GM21526 (cell line): Measurements from ENCODE around the gene PNPLA2.

Experiments
- ATAC-seq: cut with Tn5 transposase; IDR thresholded peaks from one replicate; pipeline ENCODE4 v1.9.1; 2021; ENCODE audit warnings: moderate library complexity; ENCODE audit not compliant: unreplicated experiment, low FRiP score

Gene PNPLA2

GRCh38 chr11:868394-868793, 49.7 kb downstream of the PNPLA2 start:
- no peak for ATAC-seq

- ATAC-seq = no peak
Measured at GRCh38 chr11:868802-869201, 50.1 kb downstream of the PNPLA2 start.

- ATAC-seq = no peak
Measured at GRCh38 chr11:869399-870126, 50.8 kb downstream of the PNPLA2 start.

- ATAC-seq = no peak
Measured at GRCh38 chr11:870127-870413, 51.4 kb downstream of the PNPLA2 start.

- ATAC-seq = no peak
Measured at GRCh38 chr11:870418-870817, 51.7 kb downstream of the PNPLA2 start.

GRCh38 chr11:871472-871871, 52.8 kb downstream of the PNPLA2 start:
- ATAC-seq = no peak

- ATAC-seq = no peak
Measured at GRCh38 chr11:872799-873198, 54.1 kb downstream of the PNPLA2 start.

GRCh38 chr11:873706-874105, 55.0 kb downstream of the PNPLA2 start:
- no peak for ATAC-seq
